ENCODE results near the gene ANXA4.

DNA sequence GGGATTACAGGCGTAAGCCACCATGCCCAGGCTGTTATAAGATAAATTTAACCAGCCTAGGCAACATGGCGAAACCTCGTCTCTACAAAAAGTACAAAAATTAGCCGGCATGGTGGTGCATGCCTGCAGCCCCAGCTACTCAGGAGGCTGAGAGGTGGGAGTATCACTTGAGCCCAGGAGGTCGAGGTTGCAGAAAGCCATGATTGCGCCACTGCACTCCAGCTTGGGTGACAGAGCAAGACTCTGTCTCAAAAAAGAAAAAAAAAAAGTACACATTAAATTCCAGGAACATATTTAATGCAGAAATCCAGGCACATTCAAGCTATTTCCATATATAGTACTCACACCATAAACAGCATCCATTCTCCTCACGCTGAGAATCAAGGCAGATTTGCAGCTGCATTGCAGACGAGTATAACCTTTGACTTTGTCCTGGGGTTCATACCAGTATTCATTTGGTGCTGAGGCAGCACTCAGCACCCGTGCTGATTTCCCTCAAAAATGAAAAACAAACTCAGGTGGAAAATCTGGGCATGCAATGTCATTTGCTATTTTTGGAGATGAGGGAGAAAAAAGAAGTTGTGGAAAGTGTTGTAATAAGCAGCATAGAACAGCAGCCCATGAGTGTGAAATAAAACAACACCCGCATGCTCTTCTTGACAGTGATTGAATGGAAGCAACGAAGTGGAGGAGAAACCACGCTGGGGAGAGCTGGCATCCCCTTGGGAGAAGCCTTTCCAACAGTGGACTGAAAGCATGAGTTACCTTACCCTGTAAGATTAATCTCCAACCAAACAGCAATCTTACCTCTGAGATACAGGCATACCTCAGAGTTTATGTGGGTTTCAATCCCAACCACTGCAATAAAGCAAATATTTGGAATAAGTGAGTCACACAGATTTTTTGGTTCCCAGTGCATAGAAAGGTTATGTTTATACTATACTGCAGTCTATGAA, 46.8 kb upstream of the ANXA4 start:
- TF ChIP-seq, protein P1, sequence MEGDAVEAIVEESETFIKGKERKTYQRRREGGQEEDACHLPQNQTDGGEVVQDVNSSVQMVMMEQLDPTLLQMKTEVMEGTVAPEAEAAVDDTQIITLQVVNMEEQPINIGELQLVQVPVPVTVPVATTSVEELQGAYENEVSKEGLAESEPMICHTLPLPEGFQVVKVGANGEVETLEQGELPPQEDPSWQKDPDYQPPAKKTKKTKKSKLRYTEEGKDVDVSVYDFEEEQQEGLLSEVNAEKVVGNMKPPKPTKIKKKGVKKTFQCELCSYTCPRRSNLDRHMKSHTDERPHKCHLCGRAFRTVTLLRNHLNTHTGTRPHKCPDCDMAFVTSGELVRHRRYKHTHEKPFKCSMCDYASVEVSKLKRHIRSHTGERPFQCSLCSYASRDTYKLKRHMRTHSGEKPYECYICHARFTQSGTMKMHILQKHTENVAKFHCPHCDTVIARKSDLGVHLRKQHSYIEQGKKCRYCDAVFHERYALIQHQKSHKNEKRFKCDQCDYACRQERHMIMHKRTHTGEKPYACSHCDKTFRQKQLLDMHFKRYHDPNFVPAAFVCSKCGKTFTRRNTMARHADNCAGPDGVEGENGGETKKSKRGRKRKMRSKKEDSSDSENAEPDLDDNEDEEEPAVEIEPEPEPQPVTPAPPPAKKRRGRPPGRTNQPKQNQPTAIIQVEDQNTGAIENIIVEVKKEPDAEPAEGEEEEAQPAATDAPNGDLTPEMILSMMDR (conservative IDR thresholded peaks at IDR 0.05), result no peak
- TF ChIP-seq EZH2 (IDR thresholded peaks at IDR 0.05; ENCODE audit: low read depth), result no peak
